CD4-positive, alpha-beta T cell treated with Interleukin-6 for 4 hours (primary cell): ENCODE data around the gene ZNF583.

Experiments
- DNase-seq: peaks from one replicate; pipeline ENCODE4 v3.0.0-alpha.2; 2020; ENCODE audit warnings: mixed read lengths

Gene ZNF583

GRCh38 chr19:56403764-56404704 is at the start of gene ZNF583:
Gene ZNF583 (plus strand): TSS chr19:56404332. CDS start chr19:56407115, 2,783 bp downstream.
- DNase-seq: peak; percentile 92

GRCh38 chr19:56355517-56355916 is 48.6 kb upstream of the ZNF583 start:
- no peak for DNase-seq

- DNase-seq: no peak
These were observed 47.2 kb upstream of the ZNF583 start for GRCh38 chr19:56356944-56357343.

GRCh38 chr19:56360841-56361240 is 43.3 kb upstream of the ZNF583 start:
- no peak for DNase-seq

GRCh38 chr19:56367829-56368711 is 36.1 kb upstream of the ZNF583 start:
- DNase-seq: peak; percentile 80

- no peak for DNase-seq
These were observed 34.1 kb upstream of the ZNF583 start for GRCh38 chr19:56369886-56370676.

- no peak for DNase-seq
These were observed 31.9 kb upstream of the ZNF583 start for GRCh38 chr19:56372281-56372680.

- DNase-seq: no peak
These were observed 26.8 kb upstream of the ZNF583 start for GRCh38 chr19:56377105-56377924.

- no peak for DNase-seq
These were observed 20.1 kb upstream of the ZNF583 start for GRCh38 chr19:56383826-56384605.

GRCh38 chr19:56393119-56394012 is 10.8 kb upstream of the ZNF583 start, which contains the start of gene ZNF582:
Gene ZNF582 (minus strand): TSS chr19:56393534. CDS start chr19:56391752, 1,782 bp downstream.
- peak; percentile 94 for DNase-seq

- no peak for DNase-seq
These were observed 5.3 kb upstream of the ZNF583 start for GRCh38 chr19:56398809-56399208.

GRCh38 chr19:56400485-56400884 is 3.6 kb upstream of the ZNF583 start:
- DNase-seq: no peak

- DNase-seq: no peak
These were observed 871 bp upstream of the ZNF583 start for GRCh38 chr19:56403261-56403660.

- no peak for DNase-seq
These were observed 549 bp downstream of the ZNF583 start for GRCh38 chr19:56404705-56405056.

- DNase-seq: no peak
These were observed 930 bp downstream of the ZNF583 start for GRCh38 chr19:56405062-56405461.

- DNase-seq: no peak
These were observed 19.3 kb downstream of the ZNF583 start for GRCh38 chr19:56423276-56423984.

- DNase-seq: no peak
These were observed 19.8 kb downstream of the ZNF583 start for GRCh38 chr19:56423985-56424353.

- no peak for DNase-seq
These were observed 37.2 kb downstream of the ZNF583 start for GRCh38 chr19:56441206-56441792.

GRCh38 chr19:56474308-56474707 is 70.2 kb downstream of the ZNF583 start:
- DNase-seq: no peak
